HG03135 (cell line): ENCODE data around the gene OR10H1.
"Not testable (repeated sequence)": the region's sequence is repeated elsewhere in the genome, so short reads cannot be mapped to it uniquely, and the experiment has no call there.

Experiments used
- ATAC-seq: cut with Tn5 transposase; IDR thresholded peaks from one replicate; pipeline ENCODE4 v1.9.1; 2021; ENCODE audit warnings: mild to moderate bottlenecking, moderate library complexity; ENCODE audit not compliant: unreplicated experiment

Gene OR10H1

DNA sequence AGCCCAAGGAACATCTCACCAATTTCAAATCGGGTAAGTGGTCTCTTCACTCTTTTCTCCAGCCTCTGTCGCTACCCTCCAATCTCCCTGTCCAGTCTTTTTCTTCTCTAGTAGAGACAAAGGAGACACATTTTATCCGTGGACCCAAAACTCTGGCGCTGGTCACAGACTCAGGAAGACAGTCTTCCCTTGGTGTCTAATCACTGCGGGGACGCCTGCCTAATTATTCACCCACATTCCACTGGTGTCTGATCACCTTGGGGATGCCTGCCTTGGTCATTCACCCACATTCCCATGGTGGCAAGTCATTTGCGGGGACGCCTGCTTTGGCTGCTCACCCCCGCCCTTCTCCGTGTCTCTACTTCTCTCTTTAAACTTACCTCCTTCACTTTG, 13.8 kb upstream of the OR10H1 start:
- no peak for ATAC-seq

DNA sequence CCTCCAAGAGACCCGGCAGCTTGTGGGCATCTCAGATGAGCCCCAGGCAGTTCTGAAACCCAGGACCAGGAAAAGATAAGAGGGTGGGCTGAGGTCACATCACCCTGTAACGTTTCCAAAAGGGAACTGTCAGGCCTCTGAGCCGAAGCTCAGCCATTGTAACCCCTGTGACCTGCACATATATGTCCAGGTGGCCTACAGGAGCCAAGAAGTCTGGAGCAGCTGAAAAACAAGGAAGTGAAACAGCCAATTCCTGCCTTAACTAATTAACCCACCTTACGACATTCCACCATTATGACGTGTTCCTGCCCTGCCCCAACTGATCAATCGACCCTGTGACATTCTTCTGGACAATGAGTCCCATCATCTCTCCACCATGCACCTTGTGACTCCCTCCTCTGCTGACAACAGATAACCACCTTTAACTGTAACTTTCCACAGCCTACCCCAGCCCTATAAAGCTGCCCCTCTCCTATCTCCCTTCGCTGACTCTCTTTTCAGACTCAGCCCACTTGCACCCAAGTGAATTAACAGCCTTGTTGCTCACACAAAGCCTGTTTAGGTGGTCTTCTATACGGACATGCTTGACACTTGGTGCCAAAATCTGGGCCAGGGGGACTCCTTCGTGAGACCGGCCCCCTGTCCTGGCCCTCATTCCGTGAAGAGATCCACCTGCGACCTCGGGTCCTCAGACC, 13.3 kb upstream of the OR10H1 start:
- not testable (repeated sequence) for ATAC-seq

DNA sequence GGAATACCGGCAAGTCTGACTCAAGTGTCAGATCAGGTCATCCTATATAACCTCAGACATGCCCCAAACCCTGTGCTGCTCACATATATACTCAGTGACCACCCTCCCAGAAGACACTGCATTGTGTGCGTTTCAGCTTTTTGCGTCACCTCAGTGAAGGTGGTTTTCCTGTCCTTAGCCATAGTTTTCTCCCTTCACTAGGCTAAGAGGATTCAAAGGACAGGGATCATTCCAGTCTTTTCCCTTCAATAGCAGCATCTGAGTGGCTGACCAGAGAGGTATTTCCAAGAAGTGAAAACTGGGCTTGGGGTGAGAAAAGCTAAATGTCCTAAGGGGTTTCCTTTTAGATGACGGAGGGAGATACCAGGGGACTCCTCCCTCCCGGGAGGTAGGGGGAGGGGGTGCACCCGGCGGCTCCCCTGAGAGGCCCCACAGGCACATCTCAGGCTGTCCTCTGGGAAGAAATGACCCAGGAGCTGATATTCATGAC, 12.7 kb upstream of the OR10H1 start:
- ATAC-seq = no peak

GRCh38 chr19:15825753-15826152, 10.3 kb upstream of the OR10H1 start:
- no peak for ATAC-seq

GRCh38 chr19:15820646-15821045, 5.2 kb upstream of the OR10H1 start:
- ATAC-seq = no peak

DNA sequence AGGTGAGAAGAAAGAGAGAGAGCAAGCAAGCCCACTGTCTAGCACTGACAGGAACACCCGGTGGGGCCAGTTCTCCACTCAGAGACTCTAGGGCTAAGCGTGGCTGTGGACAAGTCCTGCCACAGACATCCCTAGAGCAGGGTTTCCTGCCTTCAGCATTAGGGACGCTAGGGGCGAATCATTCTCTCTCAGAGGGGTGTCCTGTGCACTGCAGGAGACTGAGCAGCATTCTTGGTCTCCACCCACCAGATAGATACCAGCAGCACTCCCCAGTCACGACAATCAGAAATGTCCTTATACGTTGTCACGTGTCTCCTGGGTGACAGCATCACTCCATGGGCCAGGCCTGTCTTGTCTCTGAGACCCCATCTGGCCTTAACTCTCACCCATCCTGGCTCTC, 1.5 kb downstream of the OR10H1 start:
- ATAC-seq = no peak

GRCh38 chr19:15812060-15812722, 3.3 kb downstream of the OR10H1 start:
- ATAC-seq = no peak

- ATAC-seq = no peak
These were observed 4.0 kb downstream of the OR10H1 start for GRCh38 chr19:15811476-15811875.

- no peak for ATAC-seq
These were observed 5.1 kb downstream of the OR10H1 start for GRCh38 chr19:15810335-15810734.

- not testable (repeated sequence) for ATAC-seq
These were observed 21.2 kb downstream of the OR10H1 start for GRCh38 chr19:15794279-15794678.

DNA sequence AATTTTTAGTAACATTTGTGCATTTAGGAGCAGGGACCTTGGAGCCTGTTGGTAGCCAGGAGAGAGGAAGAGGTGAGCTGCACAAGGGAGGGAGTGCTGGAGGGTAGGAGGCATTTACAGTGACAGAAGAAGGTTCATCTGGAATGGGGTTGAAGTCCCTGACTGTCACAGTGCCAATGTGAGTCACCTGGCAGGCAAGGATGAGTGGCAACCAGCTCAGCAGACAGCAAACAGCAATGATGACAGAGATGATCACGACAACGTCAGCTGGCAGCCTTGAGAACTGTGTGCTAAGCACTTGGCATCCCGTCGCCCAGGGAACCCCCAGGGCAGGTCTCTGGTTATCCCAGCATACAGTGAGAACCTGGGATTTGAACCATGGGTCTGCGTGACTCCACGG, 25.4 kb downstream of the OR10H1 start:
- no peak for ATAC-seq

- no peak for ATAC-seq
These were observed 26.7 kb downstream of the OR10H1 start for GRCh38 chr19:15788594-15789270.

GRCh38 chr19:15787611-15788155, 27.8 kb downstream of the OR10H1 start, which contains the start of gene OR10H5:
TSS of gene OR10H5 (plus strand) at chr19:15787661. CDS start at chr19:15794049, 6,388 bp downstream.
- ATAC-seq = no peak

GRCh38 chr19:15782896-15783295, 32.6 kb downstream of the OR10H1 start:
- not testable (repeated sequence) for ATAC-seq

- no peak for ATAC-seq
These were observed 33.3 kb downstream of the OR10H1 start for GRCh38 chr19:15782211-15782610.

- no peak for ATAC-seq
These were observed 33.8 kb downstream of the OR10H1 start for GRCh38 chr19:15781661-15782060.

- ATAC-seq = no peak
These were observed 34.6 kb downstream of the OR10H1 start for GRCh38 chr19:15780610-15781418.

DNA sequence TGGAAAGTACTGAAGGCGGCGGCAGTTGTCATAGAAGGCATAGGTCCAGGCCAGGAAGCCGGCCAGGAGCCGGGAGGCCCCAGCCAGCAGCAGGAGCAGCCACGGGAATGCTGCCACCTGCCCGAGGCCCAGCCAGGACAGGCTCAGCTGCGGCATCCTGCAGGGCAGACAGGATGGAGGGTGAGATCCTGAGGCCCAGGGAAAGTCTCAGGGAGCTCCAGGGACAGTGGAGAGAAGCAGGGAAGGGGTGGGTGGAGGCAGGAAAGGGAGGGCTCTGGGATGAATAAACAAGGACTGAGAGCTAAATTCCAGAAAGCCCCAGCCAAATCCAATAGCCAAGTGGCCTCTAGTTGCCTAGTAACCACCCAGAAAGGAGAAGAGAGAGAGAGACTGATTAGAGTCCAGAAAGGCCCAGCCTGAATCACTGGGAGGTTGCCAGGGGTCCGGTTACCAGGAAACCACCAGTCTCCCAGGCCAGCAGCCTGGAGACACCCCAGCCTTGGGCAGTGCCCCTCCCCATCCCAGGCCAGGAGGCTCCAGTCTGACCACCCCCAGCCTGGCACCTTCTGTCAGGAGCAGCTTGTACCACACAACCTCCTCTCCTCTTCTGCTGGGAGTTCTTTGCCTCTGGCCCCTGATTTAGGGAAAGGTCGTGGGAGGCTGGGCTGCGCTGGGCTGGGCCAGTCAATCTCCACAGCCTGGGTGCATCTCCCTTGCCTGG, 35.5 kb downstream of the OR10H1 start:
- ATAC-seq = no peak

DNA sequence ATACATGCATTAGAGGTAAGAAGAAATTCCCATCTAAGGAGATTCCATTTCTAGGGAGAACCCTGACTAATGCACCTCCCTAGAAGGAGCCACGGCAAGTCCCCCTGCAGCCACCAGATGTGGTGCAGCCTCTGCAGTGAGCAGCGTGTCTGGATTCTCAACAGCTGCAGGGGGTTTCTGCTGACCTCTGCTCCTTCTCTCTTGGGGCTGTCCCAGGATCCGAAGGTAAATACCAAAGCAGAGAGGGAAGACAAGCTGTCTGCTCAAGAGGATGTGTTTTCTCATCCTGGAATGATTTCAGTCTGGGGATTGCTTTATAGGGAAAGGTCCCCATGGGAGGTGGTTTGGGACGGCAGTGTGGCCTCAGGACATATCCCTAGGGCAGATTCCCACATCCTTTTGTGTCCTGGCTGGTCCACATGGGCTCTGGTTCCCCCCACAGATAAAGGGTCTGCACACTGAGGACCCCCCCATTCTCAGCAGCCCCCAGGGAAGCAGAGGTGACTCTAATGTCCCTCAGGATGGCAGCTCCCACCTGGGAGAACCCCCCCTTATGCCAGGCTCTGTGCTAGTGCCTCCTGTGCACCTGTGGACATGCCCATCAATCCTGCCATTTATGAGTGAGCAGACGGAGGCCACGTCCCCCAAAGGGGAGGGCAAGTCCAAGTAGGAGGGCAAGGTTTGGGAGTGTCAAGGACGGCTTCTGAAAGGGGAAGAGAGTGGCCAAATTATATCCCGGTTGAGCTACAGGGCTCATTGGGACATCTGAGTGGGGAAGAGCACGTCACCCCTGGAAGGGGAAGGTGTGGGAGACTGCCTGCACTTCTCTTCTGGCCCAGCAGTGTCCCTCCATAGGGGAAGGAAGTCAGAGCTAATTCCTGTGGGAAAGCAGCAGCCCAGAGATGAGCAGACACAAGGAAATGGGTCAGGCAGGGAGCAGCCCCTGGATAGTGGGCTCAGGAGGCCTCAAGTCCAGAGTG, 38.2 kb downstream of the OR10H1 start:
- ATAC-seq = no peak
